GM12878 (cell line): ENCODE measurements around the gene FARS2. TPM values are rescaled to one million over a fixed set of nuclear protein-coding genes. Genes with fewer than 3 reads are reported as not detected.

Experiments used
- ATAC-seq: fragments of 200-7000 bp; cut with Tn5 transposase; 3 replicates; pipeline ENCODE4 v1.9.1; 2020; ENCODE audit warnings: mild to moderate bottlenecking, moderate library complexity
- BruUV-seq: library from RNA; stranded (reverse); fragments of 400-500 nt; replicated peaks from 2 replicates; lab custom pipeline; 2021; lab: Mats Ljungman, UMichigan
- CTCF ChIA-PET: fragments of 300-600 bp; sonication (Branson Sonifier 250); formaldehyde crosslinking; extraction: SDS; loops from one replicate; lab custom pipeline; 2021; ENCODE audit warnings: inconsistent platforms; lab: Yijun Ruan, JAX
- POLR2A ChIA-PET: fragments of 350-600 bp; formaldehyde crosslinking; extraction: SDS; loops from one replicate; lab custom pipeline; 2021; ENCODE audit warnings: inconsistent platforms; lab: Charles Lee
- RAD21 ChIA-PET: fragments of 300-600 bp; sonication (Branson Sonifier 250); formaldehyde crosslinking; loops from one replicate; lab custom pipeline; 2023; ENCODE audit warnings: antibody characterized with exemption; ENCODE audit not compliant: unreplicated experiment; lab: Charles Lee
- SMC1A ChIA-PET: fragments of 300-600 bp; sonication (Branson Sonifier 250); formaldehyde crosslinking; loops from one replicate; lab custom pipeline; 2023; ENCODE audit not compliant: unreplicated experiment, uncharacterized antibody; lab: Charles Lee
- DNase-seq: peaks from one replicate; pipeline ENCODE4 v3.0.0-alpha.2; 2011; ENCODE audit warnings: low read depth, low spot score
- FAIRE-seq: peaks from 3 replicates; lab custom pipeline; 2011; peaks lifted over from hg19 to GRCh38; lab: Jason Lieb, UNC
- H2AFZ ChIP-seq: 2 replicates; pipeline ENCODE4 v1.6.0; 2011; ENCODE audit warnings: low read depth, low read length, control low read depth; ENCODE audit not compliant: control insufficient read depth
- H3K27ac ChIP-seq: 2 replicates; pipeline ENCODE4 v1.5.1; 2011; ENCODE audit warnings: control low read depth; ENCODE audit not compliant: control insufficient read depth, insufficient read depth
- H3K27me3 ChIP-seq, 2 experiments: replicated peaks in 1 of 2; 2 replicates each; pipeline versions ENCODE4 v1.6.0 to v1.6.1; 2011; ENCODE audit warnings: low read length in 1 of 2; ENCODE audit not compliant: control insufficient read depth in 2 of 2, insufficient read depth in 2 of 2
- H3K36me3 ChIP-seq, 2 experiments: 2 replicates each; pipeline ENCODE4 v1.5.1; 2011; ENCODE audit warnings: low read length in 1 of 2; ENCODE audit not compliant: control insufficient read depth in 2 of 2, insufficient read depth in 2 of 2
- H3K4me1 ChIP-seq: 2 replicates; pipeline ENCODE4 v1.6.1; 2011; ENCODE audit warnings: mild to moderate bottlenecking, low read length, moderate library complexity, mixed read lengths; ENCODE audit not compliant: control insufficient read depth, insufficient read depth
- H3K4me2 ChIP-seq: 2 replicates; pipeline ENCODE4 v1.6.0; 2011; ENCODE audit warnings: control low read depth; ENCODE audit not compliant: control insufficient read depth, insufficient read depth
- H3K4me3 ChIP-seq: fragments of 200-600 bp; sonication (generic); 2 replicates; pipeline ENCODE4 v1.5.1; 2016
- H3K79me2 ChIP-seq: 2 replicates; pipeline ENCODE4 v1.6.0; 2011; ENCODE audit warnings: low read length; ENCODE audit not compliant: control insufficient read depth, insufficient read depth
- H3K9ac ChIP-seq: 2 replicates; pipeline ENCODE4 v1.8.0; 2011; ENCODE audit warnings: low read length, control low read depth, mixed read lengths; ENCODE audit not compliant: control insufficient read depth, insufficient read depth
- H3K9me3 ChIP-seq: replicated peaks from 3 replicates; pipeline ENCODE4 v1.5.1; 2011; ENCODE audit warnings: mild to moderate bottlenecking, low read length; ENCODE audit not compliant: control insufficient read depth, insufficient read depth
- H4K20me1 ChIP-seq: 2 replicates; pipeline ENCODE4 v1.6.0; 2011; ENCODE audit not compliant: control insufficient read depth, insufficient read depth
- FOS ChIP-seq: IDR thresholded peaks from 3 replicates; pipeline ENCODE4 v1.6.1; 2011; ENCODE audit warnings: borderline replicate concordance; ENCODE audit not compliant: insufficient read length; ENCODE audit errors: extremely low read depth
- LARP7 ChIP-seq: fragments of 450-650 bp; IDR thresholded peaks from 2 replicates; pipeline ENCODE4 v1.6.1; 2017; ENCODE audit warnings: mild to moderate bottlenecking
- MAX ChIP-seq: IDR thresholded peaks from 2 replicates; pipeline ENCODE4 v1.6.1; 2012; ENCODE audit warnings: low read depth, low read length, improper control_type of control experiment
- POLR2A ChIP-seq: IDR thresholded peaks from 2 replicates; pipeline ENCODE4 v1.6.1; 2011; ENCODE audit warnings: low read depth, mild to moderate bottlenecking, low read length
- RELB ChIP-seq: fragments of 450-650 bp; IDR thresholded peaks from 2 replicates; pipeline ENCODE4 v1.6.1; 2017; ENCODE audit warnings: low read depth, mild to moderate bottlenecking, moderate library complexity
- SMAD5 ChIP-seq: IDR thresholded peaks from 2 replicates; pipeline ENCODE4 v1.6.1; 2016; ENCODE audit warnings: antibody characterized with exemption, low read depth
- in situ Hi-C: fragments of 300-500 bp; cut with MboI; formaldehyde crosslinking; loops from 9 replicates; pipeline ENCODE4 v1.14.3; 2018; ENCODE audit warnings: mixed read lengths
- intact Hi-C: fragments of 100-400 bp; cut with micrococcal nuclease; formaldehyde crosslinking; loops from one replicate; pipeline ENCODE4 v1.14.2; 2022; ENCODE audit not compliant: unreplicated experiment
- polyA plus RNA-seq, 11 experiments: library from polyadenylated mRNA; depleted of rRNA in 4 of 11; unstranded in 6 of 11; stranded (reverse) in 5 of 11; fragments of >200 nt; fragmentation: Nextera tagmentation in 4 of 11; fragmentation: Illumina TruSeq in 1 of 11; extraction: Ambion mirVana in 4 of 11; extraction: Trizol in 1 of 11; gene quantifications; 1 replicate in 1 of 11; 2 replicates in 10 of 11; pipeline versions ENCODE4 v1.2.1 to v1.2.3, GENCODE V29; 2011 to 2016; ENCODE audit warnings: inconsistent platforms in 2 of 11, missing spikeins in 2 of 11, low read depth in 1 of 11
- total RNA-seq, 4 experiments: library from RNA; depleted of rRNA in 3 of 4; stranded (reverse); fragments of >200 nt in 3 of 4; fragmentation: Illumina TruSeq in 1 of 4; extraction: Trizol in 1 of 4; gene quantifications; 2 replicates each; pipeline versions ENCODE4 v1.2.1 to v1.2.3, GENCODE V29; 2013 to 2021
- TF ChIP-seq, protein P1 (sequence below): fragments of 450-650 bp; IDR thresholded peaks from 2 replicates; pipeline ENCODE4 v1.6.1; 2017; ENCODE audit warnings: mild to moderate bottlenecking, moderate library complexity

The FARS2 gene
- total and polyA plus RNA-seq, 10 of the 15 experiments (the other 5 are each of a cell fraction or from before 2014, with no cell fraction given), result 16.8 to 46.7 (median 25.6) TPM

DNA sequence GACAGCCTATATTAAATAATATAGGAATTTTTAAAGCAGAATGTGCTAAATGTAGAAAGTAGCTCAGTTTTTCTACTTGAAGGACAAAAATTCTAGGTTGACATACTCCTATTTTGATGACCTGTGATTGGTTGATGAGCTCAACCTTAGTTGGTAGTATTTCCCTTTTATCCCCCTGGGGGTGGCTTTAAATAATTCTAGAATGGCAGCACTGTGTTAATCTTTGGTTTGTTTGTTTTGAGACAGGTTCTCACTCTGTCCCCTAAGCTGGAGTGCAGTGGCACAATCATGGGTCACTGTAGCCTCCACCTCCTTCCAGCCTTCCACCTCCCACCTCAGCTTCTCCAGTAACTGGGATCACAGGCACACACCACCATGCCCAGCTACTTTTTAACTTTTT is 29.2 kb downstream of the FARS2 start:
- no TSS peak for BruUV-seq
- Histone ChIP-seq H3K4me2 (no peak overlapping the region), H2AFZ (no peak overlapping the region), H4K20me1 (no peaks in the 10 kb centered on the region), H3K4me3 (no peak overlapping the region), H3K4me1 (peaks cover 22% of the 10 kb centered on the region), H3K9ac (no peak overlapping the region), H3K79me2 (peaks cover 7% of the 10 kb centered on the region), H3K27ac (no peak overlapping the region), H3K36me3 (no peaks in the 10 kb centered on the region), H3K27me3 (no peaks in the 10 kb centered on the region), H3K9me3 (no peaks in the 10 kb centered on the region)
- ChIA-PET SMC1A (interaction anchor here (0.8 to 3.0 kb wide), 4 partner anchors 9 to 15 kb away, joined by 4 to 24 read pairs (median 8); no protein-coding TSS in a partner anchor), POLR2A (no interaction called here), RAD21 (interaction anchor here (1.3 kb wide), 1 partner anchor 12 kb away, joined by 6 read pairs; no protein-coding TSS in a partner anchor), CTCF (interaction anchor here (1.0 to 2.9 kb wide), 5 partner anchors 9 to 147 kb away, joined by 3 to 21 read pairs (median 7); no protein-coding TSS in a partner anchor)
- intact Hi-C loops (no loop called here), in situ Hi-C loops (no loop called here)
- DNase-seq (no peak), ATAC-seq (no peak; the same call in 2 of the 3 replicates), FAIRE-seq (no peak)
- no peak for TF ChIP-seq FOS
- no peak for TF ChIP-seq SMAD5
- TF ChIP-seq RELB, result no peak
- TF ChIP-seq POLR2A, result no peak
- no peak for TF ChIP-seq MAX
- TF ChIP-seq, protein P1, sequence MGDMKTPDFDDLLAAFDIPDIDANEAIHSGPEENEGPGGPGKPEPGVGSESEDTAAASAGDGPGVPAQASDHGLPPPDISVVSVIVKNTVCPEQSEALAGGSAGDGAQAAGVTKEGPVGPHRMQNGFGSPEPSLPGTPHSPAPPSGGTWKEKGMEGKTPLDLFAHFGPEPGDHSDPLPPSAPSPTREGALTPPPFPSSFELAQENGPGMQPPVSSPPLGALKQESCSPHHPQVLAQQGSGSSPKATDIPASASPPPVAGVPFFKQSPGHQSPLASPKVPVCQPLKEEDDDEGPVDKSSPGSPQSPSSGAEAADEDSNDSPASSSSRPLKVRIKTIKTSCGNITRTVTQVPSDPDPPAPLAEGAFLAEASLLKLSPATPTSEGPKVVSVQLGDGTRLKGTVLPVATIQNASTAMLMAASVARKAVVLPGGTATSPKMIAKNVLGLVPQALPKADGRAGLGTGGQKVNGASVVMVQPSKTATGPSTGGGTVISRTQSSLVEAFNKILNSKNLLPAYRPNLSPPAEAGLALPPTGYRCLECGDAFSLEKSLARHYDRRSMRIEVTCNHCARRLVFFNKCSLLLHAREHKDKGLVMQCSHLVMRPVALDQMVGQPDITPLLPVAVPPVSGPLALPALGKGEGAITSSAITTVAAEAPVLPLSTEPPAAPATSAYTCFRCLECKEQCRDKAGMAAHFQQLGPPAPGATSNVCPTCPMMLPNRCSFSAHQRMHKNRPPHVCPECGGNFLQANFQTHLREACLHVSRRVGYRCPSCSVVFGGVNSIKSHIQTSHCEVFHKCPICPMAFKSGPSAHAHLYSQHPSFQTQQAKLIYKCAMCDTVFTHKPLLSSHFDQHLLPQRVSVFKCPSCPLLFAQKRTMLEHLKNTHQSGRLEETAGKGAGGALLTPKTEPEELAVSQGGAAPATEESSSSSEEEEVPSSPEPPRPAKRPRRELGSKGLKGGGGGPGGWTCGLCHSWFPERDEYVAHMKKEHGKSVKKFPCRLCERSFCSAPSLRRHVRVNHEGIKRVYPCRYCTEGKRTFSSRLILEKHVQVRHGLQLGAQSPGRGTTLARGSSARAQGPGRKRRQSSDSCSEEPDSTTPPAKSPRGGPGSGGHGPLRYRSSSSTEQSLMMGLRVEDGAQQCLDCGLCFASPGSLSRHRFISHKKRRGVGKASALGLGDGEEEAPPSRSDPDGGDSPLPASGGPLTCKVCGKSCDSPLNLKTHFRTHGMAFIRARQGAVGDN, result no peak
- no peak for TF ChIP-seq LARP7
